ENCODE results near the gene RAB4A. TPM values are rescaled to one million over a fixed set of nuclear protein-coding genes. Genes with fewer than 3 reads are reported as not detected.

Gene RAB4A
- total and polyA plus RNA-seq, 2 of the 13 experiments (the other 11 are each of a cell fraction or from before 2014, with no cell fraction given): 56.0 to 80.1 TPM

DNA sequence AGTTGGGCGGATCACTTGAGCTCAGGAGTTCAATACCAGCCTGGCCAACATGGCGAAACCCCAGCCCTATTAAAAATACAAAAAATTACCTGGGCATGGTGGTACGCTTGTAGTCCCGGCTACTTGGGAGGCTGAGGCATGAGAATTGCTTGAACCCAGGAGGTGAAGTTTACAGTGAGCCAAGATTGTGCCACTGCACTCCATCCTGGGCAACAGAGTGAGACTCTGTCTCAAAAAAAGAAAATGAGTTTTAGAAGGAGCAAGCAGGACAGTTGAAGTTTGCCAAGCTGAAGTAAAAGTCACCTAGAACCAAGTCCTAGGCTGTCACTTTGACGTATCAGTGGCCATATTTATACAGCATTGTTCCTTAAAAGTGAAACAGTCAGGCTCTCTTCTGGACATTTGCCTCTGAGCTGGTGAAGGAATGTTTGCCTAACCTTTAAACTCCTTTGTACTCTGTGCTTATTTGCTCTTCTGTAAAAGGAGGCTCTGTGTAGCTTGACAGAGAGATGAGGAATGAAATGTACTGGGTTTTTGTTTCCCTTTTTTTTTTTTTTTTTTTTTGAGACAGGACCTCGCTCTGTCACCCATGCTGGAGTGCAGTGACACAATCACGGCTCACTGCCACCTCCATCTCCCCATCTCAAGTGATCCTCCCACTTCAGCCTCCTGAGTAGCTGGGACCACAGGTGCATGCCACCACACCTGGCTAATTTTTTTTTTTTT is 2.8 kb downstream of the RAB4A start (continued):
- TF ChIP-seq, protein P1, sequence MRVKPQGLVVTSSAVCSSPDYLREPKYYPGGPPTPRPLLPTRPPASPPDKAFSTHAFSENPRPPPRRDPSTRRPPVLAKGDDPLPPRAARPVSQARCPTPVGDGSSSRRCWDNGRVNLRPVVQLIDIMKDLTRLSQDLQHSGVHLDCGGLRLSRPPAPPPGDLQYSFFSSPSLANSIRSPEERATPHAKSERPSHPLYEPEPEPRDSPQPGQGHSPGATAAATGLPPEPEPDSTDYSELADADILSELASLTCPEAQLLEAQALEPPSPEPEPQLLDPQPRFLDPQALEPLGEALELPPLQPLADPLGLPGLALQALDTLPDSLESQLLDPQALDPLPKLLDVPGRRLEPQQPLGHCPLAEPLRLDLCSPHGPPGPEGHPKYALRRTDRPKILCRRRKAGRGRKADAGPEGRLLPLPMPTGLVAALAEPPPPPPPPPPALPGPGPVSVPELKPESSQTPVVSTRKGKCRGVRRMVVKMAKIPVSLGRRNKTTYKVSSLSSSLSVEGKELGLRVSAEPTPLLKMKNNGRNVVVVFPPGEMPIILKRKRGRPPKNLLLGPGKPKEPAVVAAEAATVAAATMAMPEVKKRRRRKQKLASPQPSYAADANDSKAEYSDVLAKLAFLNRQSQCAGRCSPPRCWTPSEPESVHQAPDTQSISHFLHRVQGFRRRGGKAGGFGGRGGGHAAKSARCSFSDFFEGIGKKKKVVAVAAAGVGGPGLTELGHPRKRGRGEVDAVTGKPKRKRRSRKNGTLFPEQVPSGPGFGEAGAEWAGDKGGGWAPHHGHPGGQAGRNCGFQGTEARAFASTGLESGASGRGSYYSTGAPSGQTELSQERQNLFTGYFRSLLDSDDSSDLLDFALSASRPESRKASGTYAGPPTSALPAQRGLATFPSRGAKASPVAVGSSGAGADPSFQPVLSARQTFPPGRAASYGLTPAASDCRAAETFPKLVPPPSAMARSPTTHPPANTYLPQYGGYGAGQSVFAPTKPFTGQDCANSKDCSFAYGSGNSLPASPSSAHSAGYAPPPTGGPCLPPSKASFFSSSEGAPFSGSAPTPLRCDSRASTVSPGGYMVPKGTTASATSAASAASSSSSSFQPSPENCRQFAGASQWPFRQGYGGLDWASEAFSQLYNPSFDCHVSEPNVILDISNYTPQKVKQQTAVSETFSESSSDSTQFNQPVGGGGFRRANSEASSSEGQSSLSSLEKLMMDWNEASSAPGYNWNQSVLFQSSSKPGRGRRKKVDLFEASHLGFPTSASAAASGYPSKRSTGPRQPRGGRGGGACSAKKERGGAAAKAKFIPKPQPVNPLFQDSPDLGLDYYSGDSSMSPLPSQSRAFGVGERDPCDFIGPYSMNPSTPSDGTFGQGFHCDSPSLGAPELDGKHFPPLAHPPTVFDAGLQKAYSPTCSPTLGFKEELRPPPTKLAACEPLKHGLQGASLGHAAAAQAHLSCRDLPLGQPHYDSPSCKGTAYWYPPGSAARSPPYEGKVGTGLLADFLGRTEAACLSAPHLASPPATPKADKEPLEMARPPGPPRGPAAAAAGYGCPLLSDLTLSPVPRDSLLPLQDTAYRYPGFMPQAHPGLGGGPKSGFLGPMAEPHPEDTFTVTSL (CRISPR knock-in tag; IDR thresholded peaks at IDR 0.05; ENCODE audit: borderline replicate concordance): peak; percentile 89; the same call in 1 of the 2 replicates
- peak; percentile 77 for TF ChIP-seq GFI1 (CRISPR knock-in tag; IDR thresholded peaks at IDR 0.05; ENCODE audit: borderline replicate concordance)
- TF ChIP-seq BCL6 (CRISPR knock-in tag; IDR thresholded peaks at IDR 0.05): peak; percentile 94
- no peak for TF ChIP-seq CC2D1A (CRISPR knock-in tag; IDR thresholded peaks at IDR 0.05)
- no peak for TF ChIP-seq FLYWCH1 (CRISPR knock-in tag; IDR thresholded peaks at IDR 0.05)
- TF ChIP-seq FOSL2 (CRISPR knock-in tag; IDR thresholded peaks at IDR 0.05): no peak
- peak; percentile 67 for TF ChIP-seq IRF2 (CRISPR knock-in tag; IDR thresholded peaks at IDR 0.05)
- peak; percentile 91 for TF ChIP-seq NR2F6 (IDR thresholded peaks at IDR 0.05)
- TF ChIP-seq NR2F6 (CRISPR knock-in tag; IDR thresholded peaks at IDR 0.05): peak; percentile 89
- no peak for TF ChIP-seq ZFYVE20 (CRISPR knock-in tag; IDR thresholded peaks at IDR 0.05; ENCODE audit: borderline replicate concordance, low read depth)
- peak; percentile 82 for TF ChIP-seq KMT2A (CRISPR knock-in tag; IDR thresholded peaks at IDR 0.05)
- TF ChIP-seq SALL2 (CRISPR knock-in tag; IDR thresholded peaks at IDR 0.05): no peak
- TF ChIP-seq, protein P2, sequence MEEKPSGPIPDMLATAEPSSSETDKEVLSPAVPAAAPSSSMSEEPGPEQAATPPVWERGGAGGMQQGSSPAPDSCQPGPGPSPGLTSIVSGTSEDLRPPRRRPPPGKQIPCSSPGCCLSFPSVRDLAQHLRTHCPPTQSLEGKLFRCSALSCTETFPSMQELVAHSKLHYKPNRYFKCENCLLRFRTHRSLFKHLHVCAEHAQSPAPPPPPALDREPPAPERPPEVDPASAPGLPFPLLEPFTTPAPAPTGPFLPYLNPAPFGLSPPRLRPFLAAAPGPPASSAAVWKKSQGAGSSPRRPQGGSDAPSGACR (CRISPR knock-in tag; IDR thresholded peaks at IDR 0.05): no peak
- TF ChIP-seq RBM39 (IDR thresholded peaks at IDR 0.05; ENCODE audit: low read depth, low read length, poor library complexity, severe bottlenecking): no peak
- TF ChIP-seq, protein P3, sequence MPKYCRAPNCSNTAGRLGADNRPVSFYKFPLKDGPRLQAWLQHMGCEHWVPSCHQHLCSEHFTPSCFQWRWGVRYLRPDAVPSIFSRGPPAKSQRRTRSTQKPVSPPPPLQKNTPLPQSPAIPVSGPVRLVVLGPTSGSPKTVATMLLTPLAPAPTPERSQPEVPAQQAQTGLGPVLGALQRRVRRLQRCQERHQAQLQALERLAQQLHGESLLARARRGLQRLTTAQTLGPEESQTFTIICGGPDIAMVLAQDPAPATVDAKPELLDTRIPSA (CRISPR knock-in tag; IDR thresholded peaks at IDR 0.05; ENCODE audit: borderline replicate concordance): no peak
- peak; percentile 78; the same call in 1 of the 2 replicates for TF ChIP-seq TARDBP (CRISPR knock-in tag; IDR thresholded peaks at IDR 0.05)
- TF ChIP-seq NCOA2 (CRISPR knock-in tag; IDR thresholded peaks at IDR 0.05): peak; percentile 90
- TF ChIP-seq HNRNPLL (IDR thresholded peaks at IDR 0.05; ENCODE audit: low read depth, low read length, poor library complexity, severe bottlenecking): no peak
- TF ChIP-seq PHB2 (IDR thresholded peaks at IDR 0.05; ENCODE audit: partially characterized antibody): no peak
- no peak for TF ChIP-seq DNMT3B (CRISPR knock-in tag; conservative IDR thresholded peaks at IDR 0.05)
- no peak for TF ChIP-seq MED8 (CRISPR knock-in tag; IDR thresholded peaks at IDR 0.05; ENCODE audit: insufficient replicate concordance)
- TF ChIP-seq RFX5 (IDR thresholded peaks at IDR 0.05; ENCODE audit: low read depth, low read length): no peak

All from HepG2 (cell line).